Caco-2 (cell line): ENCODE measurements around the gene PLPPR1. TPM values are rescaled to one million over a fixed set of nuclear protein-coding genes. Genes with fewer than 3 reads are reported as not detected.

ENCODE experiments used
- BruUV-seq: library from RNA; stranded (reverse); fragments of 400-500 nt; replicated peaks from 2 replicates; lab custom pipeline; 2021; lab: Mats Ljungman, UMichigan
- CTCF ChIA-PET: fragments of 300-600 bp; sonication (Branson Sonifier 250); formaldehyde crosslinking; loops from one replicate; lab custom pipeline; 2022; ENCODE audit warnings: antibody characterized with exemption; lab: Charles Lee
- POLR2A ChIA-PET: fragments of 300-600 bp; sonication (Branson Sonifier 250); formaldehyde crosslinking; loops from one replicate; lab custom pipeline; 2022; ENCODE audit warnings: antibody characterized with exemption; lab: Charles Lee
- DNase-seq, 2 experiments: peaks; one replicate each; pipeline versions ENCODE4 v3.0.0 to v3.0.0-alpha.2; 2020 to 2022
- H3K27me3 ChIP-seq: replicated peaks from 2 replicates; pipeline ENCODE4 v1.6.0; 2011; ENCODE audit warnings: low read length; ENCODE audit not compliant: control insufficient read depth, insufficient read depth
- H3K36me3 ChIP-seq: 2 replicates; pipeline ENCODE4 v1.5.1; 2011; ENCODE audit warnings: low read length; ENCODE audit not compliant: control insufficient read depth, insufficient read depth
- H3K4me1 ChIP-seq: fragments of 250-450 bp; sonication (Bioruptor Pico); 2 replicates; pipeline ENCODE4 v1.5.1; 2020; ENCODE audit warnings: mild to moderate bottlenecking
- H3K4me3 ChIP-seq: 2 replicates; pipeline ENCODE4 v1.5.1; 2011; ENCODE audit warnings: low read depth, mild to moderate bottlenecking, control low read depth, low read length
- H3K9me3 ChIP-seq: fragments of 250-450 bp; sonication (Bioruptor Pico); 2 replicates; pipeline ENCODE4 v1.5.1; 2020; ENCODE audit warnings: mild to moderate bottlenecking, moderate library complexity
- H3K27ac Mint-ChIP-seq: one replicate; pipeline ENCODE4 v1.8.0; 2022; ENCODE audit warnings: mixed read lengths; ENCODE audit not compliant: unreplicated experiment
- H3K27me3 Mint-ChIP-seq: one replicate; pipeline ENCODE4 v1.8.0; 2022; ENCODE audit warnings: mixed read lengths; ENCODE audit not compliant: insufficient read depth, unreplicated experiment
- H3K36me3 Mint-ChIP-seq: one replicate; pipeline ENCODE4 v1.8.0; 2022; ENCODE audit warnings: mild to moderate bottlenecking, mixed read lengths; ENCODE audit not compliant: insufficient read depth, unreplicated experiment
- H3K4me1 Mint-ChIP-seq: one replicate; pipeline ENCODE4 v1.8.0; 2022; ENCODE audit warnings: low read depth, mixed read lengths; ENCODE audit not compliant: unreplicated experiment
- H3K4me3 Mint-ChIP-seq: one replicate; pipeline ENCODE4 v1.8.0; 2022; ENCODE audit warnings: mild to moderate bottlenecking, moderate library complexity, mixed read lengths; ENCODE audit not compliant: unreplicated experiment
- H3K9me3 Mint-ChIP-seq: one replicate; pipeline ENCODE4 v1.8.0; 2022; ENCODE audit warnings: mixed read lengths; ENCODE audit not compliant: unreplicated experiment
- intact Hi-C: fragments of 100-400 bp; cut with micrococcal nuclease; formaldehyde crosslinking; loops from one replicate; pipeline ENCODE4 v1.10.0; 2022; ENCODE audit not compliant: unreplicated experiment
- total RNA-seq: library from RNA; stranded (reverse); gene quantifications from 2 replicates; pipeline ENCODE4 v1.2.3, GENCODE V29; 2022
- TF ChIP-seq, protein P1 (sequence below), 2 experiments: fragments of 200-600 bp in 1 of 2; IDR thresholded peaks; 1 replicate in 1 of 2; 2 replicates in 1 of 2; pipeline versions ENCODE4 v1.5.1 to v1.8.0; 2011 to 2022; ENCODE audit warnings: antibody characterized with exemption in 1 of 2, control low read depth in 1 of 2, inconsistent platforms in 1 of 2, low read depth in 1 of 2, low read length in 1 of 2, mild to moderate bottlenecking in 1 of 2, moderate library complexity in 1 of 2; ENCODE audit not compliant: insufficient read depth in 1 of 2, severe bottlenecking in 1 of 2, unreplicated experiment in 1 of 2

PLPPR1 gene
- total RNA-seq, 1 experiment from 2014 or later = not detected

DNA sequence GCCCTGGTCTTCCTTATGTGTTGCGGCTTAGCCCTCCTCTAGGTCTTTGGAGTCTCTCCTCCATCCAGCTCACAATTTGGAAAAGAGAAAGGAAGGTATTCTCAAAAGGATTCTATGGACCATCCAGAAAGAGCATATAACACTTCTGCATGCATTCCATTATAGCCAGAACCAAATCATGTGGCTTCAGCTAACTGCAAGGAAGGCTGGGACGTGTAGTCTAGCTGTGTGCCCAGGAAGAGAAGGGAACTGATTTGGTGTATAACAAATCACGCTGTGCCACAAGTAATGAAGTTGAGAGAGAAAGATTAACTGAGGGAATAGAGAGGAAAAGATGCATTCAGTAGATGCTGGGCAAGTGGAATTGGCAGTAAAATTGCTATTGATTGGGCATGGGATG is 43.7 kb downstream of the PLPPR1 start:
- no peaks in the 10 kb centered on the region for H3K36me3 ChIP-seq
- H3K4me3 ChIP-seq = no peak overlapping the region
- no peaks in the 10 kb centered on the region for H3K9me3 Mint-ChIP-seq
- no peak overlapping the region for H3K27ac Mint-ChIP-seq
- peaks cover 6% of the 10 kb centered on the region for H3K27me3 Mint-ChIP-seq
- no peaks in the 10 kb centered on the region for H3K4me1 Mint-ChIP-seq
- TF ChIP-seq, protein P1, sequence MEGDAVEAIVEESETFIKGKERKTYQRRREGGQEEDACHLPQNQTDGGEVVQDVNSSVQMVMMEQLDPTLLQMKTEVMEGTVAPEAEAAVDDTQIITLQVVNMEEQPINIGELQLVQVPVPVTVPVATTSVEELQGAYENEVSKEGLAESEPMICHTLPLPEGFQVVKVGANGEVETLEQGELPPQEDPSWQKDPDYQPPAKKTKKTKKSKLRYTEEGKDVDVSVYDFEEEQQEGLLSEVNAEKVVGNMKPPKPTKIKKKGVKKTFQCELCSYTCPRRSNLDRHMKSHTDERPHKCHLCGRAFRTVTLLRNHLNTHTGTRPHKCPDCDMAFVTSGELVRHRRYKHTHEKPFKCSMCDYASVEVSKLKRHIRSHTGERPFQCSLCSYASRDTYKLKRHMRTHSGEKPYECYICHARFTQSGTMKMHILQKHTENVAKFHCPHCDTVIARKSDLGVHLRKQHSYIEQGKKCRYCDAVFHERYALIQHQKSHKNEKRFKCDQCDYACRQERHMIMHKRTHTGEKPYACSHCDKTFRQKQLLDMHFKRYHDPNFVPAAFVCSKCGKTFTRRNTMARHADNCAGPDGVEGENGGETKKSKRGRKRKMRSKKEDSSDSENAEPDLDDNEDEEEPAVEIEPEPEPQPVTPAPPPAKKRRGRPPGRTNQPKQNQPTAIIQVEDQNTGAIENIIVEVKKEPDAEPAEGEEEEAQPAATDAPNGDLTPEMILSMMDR (IDR thresholded peaks at IDR 0.05; ENCODE audit: insufficient read depth in 1 of 2, low read depth in 1 of 2, low read length in 1 of 2, severe bottlenecking in 1 of 2, unreplicated experiment in 1 of 2) = no peak
- DNase-seq = no peak
- no peak overlapping the region for H3K4me3 Mint-ChIP-seq
- intact Hi-C loops = no loop called here
- CTCF ChIA-PET = no interaction called here
- no peaks in the 10 kb centered on the region for H3K9me3 ChIP-seq
- no peaks in the 10 kb centered on the region for H3K4me1 ChIP-seq
- H3K27me3 ChIP-seq = no peaks in the 10 kb centered on the region
- no peaks in the 10 kb centered on the region for H3K36me3 Mint-ChIP-seq
- POLR2A ChIA-PET = no interaction called here
- no TSS peak for BruUV-seq

DNA sequence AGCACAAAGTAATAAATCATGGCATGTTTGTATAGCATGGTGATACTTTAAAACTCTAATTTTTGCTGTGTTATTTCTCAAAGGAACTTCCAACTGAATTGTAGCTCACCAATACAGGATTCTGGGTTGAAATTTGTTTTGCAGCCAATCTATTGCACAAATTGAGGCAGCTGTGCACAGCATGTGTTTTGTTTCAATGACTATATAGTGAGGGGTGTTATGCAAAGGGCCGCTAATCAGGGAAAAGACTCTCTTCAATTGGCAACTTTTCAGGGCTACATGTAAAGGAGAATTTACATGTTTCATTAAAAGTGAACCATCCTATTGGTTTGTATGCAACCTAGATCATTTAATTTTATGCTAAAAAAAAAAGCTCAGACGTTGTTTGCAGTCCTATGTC is 44.6 kb downstream of the PLPPR1 start:
- Histone ChIP-seq H3K27me3 (no peaks in the 10 kb centered on the region), H3K9me3 (no peaks in the 10 kb centered on the region), H3K36me3 (no peaks in the 10 kb centered on the region), H3K4me3 (no peak overlapping the region), H3K4me1 (no peaks in the 10 kb centered on the region)
- ChIA-PET POLR2A (no interaction called here), CTCF (no interaction called here)
- Mint-ChIP-seq H3K27me3 (peaks cover 6% of the 10 kb centered on the region), H3K4me3 (no peak overlapping the region), H3K27ac (no peak overlapping the region), H3K36me3 (no peaks in the 10 kb centered on the region), H3K4me1 (no peaks in the 10 kb centered on the region), H3K9me3 (peaks cover 5% of the 10 kb centered on the region)
- no peak for DNase-seq
- TF ChIP-seq, protein P1 (IDR thresholded peaks at IDR 0.05; ENCODE audit: insufficient read depth in 1 of 2, low read depth in 1 of 2, low read length in 1 of 2, severe bottlenecking in 1 of 2, unreplicated experiment in 1 of 2) = no peak
- BruUV-seq = no TSS peak
- intact Hi-C loops = no loop called here

DNA sequence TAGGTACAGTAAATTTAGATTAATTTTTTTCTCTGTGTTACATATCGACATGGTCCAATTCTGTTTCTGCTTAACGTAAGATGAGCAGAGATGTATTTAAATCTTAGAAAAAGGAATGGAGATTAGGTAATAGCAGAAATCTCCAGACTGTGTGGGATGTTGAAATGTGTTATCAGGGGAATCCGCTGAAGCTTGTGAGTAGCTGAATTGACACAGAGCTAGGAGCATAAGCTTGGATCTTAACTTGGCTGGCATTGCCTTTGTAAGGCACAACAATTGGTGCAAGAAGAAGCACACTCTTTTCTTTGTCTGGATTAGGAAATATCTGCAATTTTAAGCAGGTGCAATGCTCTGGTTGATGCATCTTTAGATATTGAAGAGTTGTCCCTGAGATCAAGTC is 53.1 kb downstream of the PLPPR1 start:
- Histone ChIP-seq H3K4me1 (no peaks in the 10 kb centered on the region), H3K27me3 (no peaks in the 10 kb centered on the region), H3K36me3 (no peaks in the 10 kb centered on the region), H3K4me3 (no peak overlapping the region), H3K9me3 (no peaks in the 10 kb centered on the region)
- POLR2A ChIA-PET = no interaction called here
- no TSS peak for BruUV-seq
- Mint-ChIP-seq H3K4me1 (no peaks in the 10 kb centered on the region), H3K4me3 (no peak overlapping the region), H3K36me3 (no peaks in the 10 kb centered on the region), H3K27me3 (peaks cover 10% of the 10 kb centered on the region), H3K9me3 (peaks cover 8% of the 10 kb centered on the region), H3K27ac (no peak overlapping the region)
- TF ChIP-seq, protein P1 (IDR thresholded peaks at IDR 0.05; ENCODE audit: insufficient read depth in 1 of 2, low read depth in 1 of 2, low read length in 1 of 2, severe bottlenecking in 1 of 2, unreplicated experiment in 1 of 2) = no peak
- no peak for DNase-seq
- intact Hi-C loops = no loop called here
- CTCF ChIA-PET = interaction anchor here (0.7 kb wide), 1 partner anchor 228 kb away, joined by 3 read pairs; no protein-coding TSS in a partner anchor
